HG03354 (cell line): Measurements from ENCODE around the gene PCDHA10.
"Not testable (repeated sequence)": the region's sequence is repeated elsewhere in the genome, so short reads cannot be mapped to it uniquely, and the experiment has no call there.

Source experiments
- ATAC-seq: cut with Tn5 transposase; IDR thresholded peaks from one replicate; pipeline ENCODE4 v1.9.1; 2021; ENCODE audit warnings: mild to moderate bottlenecking; ENCODE audit not compliant: unreplicated experiment, poor library complexity, severe bottlenecking

Gene PCDHA10

DNA sequence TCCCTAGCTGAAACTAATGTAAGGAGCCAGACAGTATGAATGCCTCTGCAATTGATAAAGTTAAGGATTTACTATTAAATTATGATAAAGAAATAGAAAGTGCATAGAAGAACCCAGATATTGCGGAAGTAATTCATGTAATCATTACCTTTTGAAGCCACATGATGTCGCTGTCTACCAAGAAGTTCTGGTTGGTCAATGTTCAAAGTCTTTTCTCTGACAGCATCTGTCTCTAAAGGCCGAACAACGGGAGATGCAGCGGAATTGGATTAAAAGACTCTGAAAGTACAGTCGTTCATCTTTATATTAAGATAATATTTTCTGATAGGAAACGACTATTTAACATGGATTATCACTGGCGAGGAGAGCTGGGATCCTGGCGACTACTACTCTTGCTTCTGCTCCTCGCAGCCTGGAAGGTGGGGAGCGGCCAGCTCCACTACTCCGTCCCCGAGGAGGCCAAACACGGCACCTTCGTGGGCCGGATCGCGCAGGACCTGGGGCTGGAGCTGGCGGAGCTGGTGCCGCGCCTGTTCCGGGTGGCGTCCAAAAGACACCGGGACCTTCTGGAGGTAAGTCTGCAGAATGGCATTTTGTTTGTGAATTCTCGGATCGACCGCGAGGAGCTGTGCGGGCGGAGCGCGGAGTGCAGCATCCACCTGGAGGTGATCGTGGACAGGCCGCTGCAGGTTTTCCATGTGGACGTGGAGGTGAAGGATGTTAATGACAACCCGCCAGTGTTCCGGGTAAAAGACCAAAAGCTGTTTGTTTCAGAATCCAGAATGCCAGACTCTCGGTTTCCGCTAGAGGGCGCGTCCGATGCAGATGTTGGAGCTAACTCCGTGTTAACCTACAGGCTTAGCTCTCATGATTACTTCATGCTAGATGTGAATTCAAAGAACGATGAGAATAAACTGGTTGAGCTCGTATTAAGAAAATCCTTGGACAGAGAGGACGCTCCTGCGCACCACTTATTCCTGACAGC lies 14.4 kb upstream of the PCDHA10 start, which contains the start of gene PCDHA8:
TSS of gene PCDHA8 (plus strand) at position 210 of the 985 bp plus-strand sequence. CDS start at position 345, 135 bp downstream.
- ATAC-seq, result no peak

- no peak for ATAC-seq
These were observed 12.6 kb upstream of the PCDHA10 start for GRCh38 chr5:140842798-140843733.

DNA sequence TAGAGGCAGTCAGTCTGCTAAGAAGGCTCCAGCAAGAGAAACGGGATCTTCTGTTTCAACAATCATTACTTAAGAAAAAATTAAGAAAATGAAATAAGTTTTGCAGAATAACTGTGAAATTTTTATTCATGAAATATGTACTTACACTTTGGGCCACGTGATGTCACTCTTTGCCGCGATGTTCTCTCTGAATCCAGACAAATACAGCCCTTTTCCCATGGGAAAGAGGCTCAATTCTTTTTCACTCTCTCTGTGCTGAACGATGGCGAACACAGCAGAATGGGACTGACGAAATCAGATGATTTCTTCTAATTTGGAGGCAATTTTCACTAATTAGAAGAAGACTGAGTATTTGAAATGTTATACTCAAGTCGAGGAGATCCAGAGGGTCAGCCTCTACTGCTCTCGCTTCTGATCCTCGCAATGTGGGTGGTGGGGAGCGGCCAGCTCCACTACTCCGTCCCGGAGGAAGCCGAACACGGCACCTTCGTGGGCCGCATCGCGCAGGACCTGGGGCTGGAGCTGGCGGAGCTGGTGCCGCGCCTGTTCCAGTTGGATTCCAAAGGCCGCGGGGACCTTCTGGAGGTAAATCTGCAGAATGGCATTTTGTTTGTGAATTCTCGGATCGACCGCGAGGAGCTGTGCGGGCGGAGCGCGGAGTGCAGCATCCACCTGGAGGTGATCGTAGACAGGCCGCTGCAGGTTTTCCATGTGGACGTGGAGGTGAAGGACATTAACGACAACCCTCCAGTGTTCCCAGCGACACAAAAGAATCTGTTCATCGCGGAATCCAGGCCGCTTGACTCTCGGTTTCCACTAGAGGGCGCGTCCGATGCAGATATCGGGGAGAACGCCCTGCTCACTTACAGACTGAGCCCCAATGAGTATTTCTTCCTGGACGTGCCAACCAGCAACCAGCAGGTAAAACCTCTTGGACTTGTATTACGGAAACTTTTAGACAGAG lies 7.3 kb upstream of the PCDHA10 start, which contains the start of gene PCDHA9:
TSS of gene PCDHA9 (plus strand) at position 244 of the 964 bp plus-strand sequence. CDS start at position 358, 114 bp downstream.
- ATAC-seq, result not testable (repeated sequence)

DNA sequence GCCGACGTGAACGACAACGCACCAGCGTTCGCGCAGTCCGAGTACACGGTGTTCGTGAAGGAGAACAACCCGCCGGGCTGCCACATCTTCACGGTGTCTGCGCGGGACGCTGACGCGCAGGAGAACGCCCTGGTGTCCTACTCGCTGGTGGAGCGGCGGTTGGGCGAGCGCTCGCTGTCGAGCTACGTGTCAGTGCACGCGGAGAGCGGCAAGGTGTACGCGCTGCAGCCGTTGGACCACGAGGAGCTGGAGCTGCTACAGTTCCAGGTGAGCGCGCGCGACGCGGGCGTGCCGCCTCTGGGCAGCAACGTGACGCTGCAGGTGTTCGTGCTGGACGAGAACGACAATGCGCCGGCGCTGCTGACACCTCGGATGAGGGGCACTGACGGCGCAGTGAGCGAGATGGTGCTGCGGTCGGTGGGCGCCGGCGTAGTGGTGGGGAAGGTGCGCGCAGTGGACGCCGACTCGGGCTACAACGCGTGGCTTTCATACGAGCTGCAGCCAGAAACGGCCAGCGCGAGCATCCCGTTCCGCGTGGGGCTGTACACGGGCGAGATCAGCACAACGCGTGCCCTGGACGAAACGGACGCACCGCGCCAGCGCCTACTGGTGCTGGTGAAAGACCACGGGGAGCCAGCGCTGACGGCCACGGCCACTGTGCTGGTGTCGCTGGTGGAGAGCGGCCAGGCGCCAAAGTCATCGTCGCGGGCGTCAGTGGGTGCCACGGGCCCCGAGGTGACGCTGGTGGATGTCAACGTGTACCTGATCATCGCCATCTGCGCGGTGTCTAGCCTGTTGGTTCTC lies 5.7 kb upstream of the PCDHA10 start:
- not testable (repeated sequence) for ATAC-seq

- no peak for ATAC-seq
These were observed 1.7 kb downstream of the PCDHA10 start for GRCh38 chr5:140857177-140857986.

- ATAC-seq, result no peak
These were observed 2.2 kb downstream of the PCDHA10 start for GRCh38 chr5:140857987-140858240.

GRCh38 chr5:140862441-140863295 lies 7.0 kb downstream of the PCDHA10 start:
- no peak for ATAC-seq

DNA sequence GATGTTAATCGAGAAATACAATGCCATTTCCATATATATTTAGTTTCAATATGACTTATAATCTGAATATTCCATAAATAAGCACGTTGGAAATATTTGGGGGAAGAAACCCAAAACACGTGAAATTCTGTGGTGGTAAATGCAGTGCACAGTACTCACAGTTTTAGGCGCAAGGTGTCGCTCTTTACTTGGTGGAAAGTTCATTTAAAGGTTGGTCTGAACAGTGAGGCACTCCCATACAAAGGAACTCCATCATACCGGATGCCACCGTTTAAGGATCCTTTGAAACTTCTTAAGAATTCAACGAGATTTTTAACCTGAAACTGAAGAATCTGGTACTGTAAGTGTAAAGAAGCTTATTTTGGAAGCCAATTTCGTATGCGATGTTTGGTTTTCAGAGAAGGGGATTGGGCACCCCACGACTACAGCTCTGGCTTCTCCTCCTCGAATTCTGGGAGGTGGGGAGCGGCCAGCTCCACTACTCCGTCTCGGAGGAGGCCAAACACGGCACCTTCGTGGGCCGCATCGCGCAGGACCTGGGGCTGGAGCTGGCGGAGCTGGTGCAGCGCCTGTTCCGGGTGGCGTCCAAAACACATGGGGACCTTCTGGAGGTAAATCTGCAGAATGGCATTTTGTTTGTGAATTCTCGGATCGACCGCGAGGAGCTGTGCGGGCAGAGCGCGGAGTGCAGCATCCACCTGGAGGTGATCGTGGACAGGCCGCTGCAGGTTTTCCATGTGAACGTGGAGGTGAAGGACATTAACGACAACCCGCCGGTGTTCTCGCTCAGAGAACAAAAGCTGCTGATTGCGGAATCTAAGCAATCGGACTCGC lies 13.2 kb downstream of the PCDHA10 start, which contains the start of gene PCDHA11:
TSS of gene PCDHA11 (plus strand) at position 237 of the 834 bp plus-strand sequence. CDS start at position 384, 147 bp downstream.
- ATAC-seq, result no peak

DNA sequence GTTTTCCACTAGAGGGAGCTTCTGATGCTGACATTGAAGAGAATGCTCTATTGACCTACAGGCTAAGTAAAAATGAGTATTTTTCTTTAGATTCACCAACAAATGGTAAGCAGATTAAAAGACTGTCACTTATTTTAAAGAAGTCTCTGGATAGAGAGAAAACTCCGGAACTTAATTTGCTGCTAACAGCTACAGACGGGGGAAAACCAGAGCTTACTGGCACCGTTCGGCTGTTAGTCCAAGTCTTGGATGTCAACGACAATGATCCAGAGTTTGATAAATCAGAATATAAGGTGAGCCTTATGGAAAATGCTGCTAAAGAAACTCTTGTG lies 13.8 kb downstream of the PCDHA10 start:
- no peak for ATAC-seq

GRCh38 chr5:140870221-140871201 lies 14.8 kb downstream of the PCDHA10 start:
- ATAC-seq, result no peak

GRCh38 chr5:140875085-140876065 lies 19.7 kb downstream of the PCDHA10 start, which contains the start of gene PCDHA12:
PCDHA12 (plus strand) TSS chr5:140875308; CDS start chr5:140875473, 165 bp downstream.
- no peak for ATAC-seq

- ATAC-seq, result not testable (repeated sequence)
These were observed 21.0 kb downstream of the PCDHA10 start for GRCh38 chr5:140876541-140877261.

GRCh38 chr5:140877262-140877581 lies 21.5 kb downstream of the PCDHA10 start:
- no peak for ATAC-seq
